ENCODE results near the gene PRKCA.

PRKCA gene

GRCh38 chr17:66769911-66770310, 467.5 kb downstream of the PRKCA start:
- DNase-seq (ENCODE audit: insufficient read length) (no peak), FAIRE-seq (no peak)
- TF ChIP-seq POLR2AphosphoS5 (IDR thresholded peaks at IDR 0.05; ENCODE audit: low read depth, low read length): no peak

GRCh38 chr17:66772148-66772812, 469.9 kb downstream of the PRKCA start:
- DNase-seq (ENCODE audit: insufficient read length) (no peak), FAIRE-seq (no peak)
- TF ChIP-seq POLR2A (IDR thresholded peaks at IDR 0.05; ENCODE audit: low read depth, low read length) (no peak), POLR2AphosphoS5 (IDR thresholded peaks at IDR 0.05; ENCODE audit: low read depth, low read length) (no peak), TAF1 (IDR thresholded peaks at IDR 0.05; ENCODE audit: borderline replicate concordance, low read depth, low read length) (no peak)

DNA sequence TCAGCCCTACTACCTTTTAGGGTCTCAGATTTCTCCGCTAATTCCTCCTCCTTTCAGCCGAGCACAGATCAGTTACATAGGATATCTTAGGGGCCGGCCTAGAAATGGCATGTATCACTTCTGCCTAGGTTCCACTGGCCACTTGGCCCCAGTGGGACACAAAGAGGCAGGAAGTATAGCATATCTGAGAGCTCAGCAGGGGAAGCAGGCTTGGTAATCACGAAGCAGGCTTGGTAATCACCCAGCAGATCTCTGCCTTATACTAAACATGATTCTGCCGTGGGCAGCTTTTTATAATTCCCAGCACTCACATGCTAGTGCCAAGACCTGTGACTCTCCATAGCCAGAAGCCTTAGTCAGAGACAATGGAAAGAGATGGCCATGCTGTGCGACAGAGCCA, 472.9 kb downstream of the PRKCA start:
- no peak for FAIRE-seq
- TF ChIP-seq POLR2AphosphoS5 (IDR thresholded peaks at IDR 0.05; ENCODE audit: low read depth, low read length) (no peak), TAF1 (IDR thresholded peaks at IDR 0.05; ENCODE audit: borderline replicate concordance, low read depth, low read length) (no peak), POLR2A (IDR thresholded peaks at IDR 0.05; ENCODE audit: low read depth, low read length) (no peak)
- DNase-seq (ENCODE audit: insufficient read length): no peak

- TF ChIP-seq TAF1 (IDR thresholded peaks at IDR 0.05; ENCODE audit: borderline replicate concordance, low read depth, low read length): no peak
- TF ChIP-seq POLR2AphosphoS5 (IDR thresholded peaks at IDR 0.05; ENCODE audit: low read depth, low read length): no peak
- no peak for TF ChIP-seq POLR2A (IDR thresholded peaks at IDR 0.05; ENCODE audit: low read depth, low read length)
- FAIRE-seq (no peak), DNase-seq (ENCODE audit: insufficient read length) (no peak)
Measured at GRCh38 chr17:66775881-66776400, 473.5 kb downstream of the PRKCA start.

- FAIRE-seq: no peak
- no peak for DNase-seq (ENCODE audit: insufficient read length)
- TF ChIP-seq POLR2AphosphoS5 (IDR thresholded peaks at IDR 0.05; ENCODE audit: low read depth, low read length): no peak
Measured at GRCh38 chr17:66776999-66777688, 474.7 kb downstream of the PRKCA start.

DNA sequence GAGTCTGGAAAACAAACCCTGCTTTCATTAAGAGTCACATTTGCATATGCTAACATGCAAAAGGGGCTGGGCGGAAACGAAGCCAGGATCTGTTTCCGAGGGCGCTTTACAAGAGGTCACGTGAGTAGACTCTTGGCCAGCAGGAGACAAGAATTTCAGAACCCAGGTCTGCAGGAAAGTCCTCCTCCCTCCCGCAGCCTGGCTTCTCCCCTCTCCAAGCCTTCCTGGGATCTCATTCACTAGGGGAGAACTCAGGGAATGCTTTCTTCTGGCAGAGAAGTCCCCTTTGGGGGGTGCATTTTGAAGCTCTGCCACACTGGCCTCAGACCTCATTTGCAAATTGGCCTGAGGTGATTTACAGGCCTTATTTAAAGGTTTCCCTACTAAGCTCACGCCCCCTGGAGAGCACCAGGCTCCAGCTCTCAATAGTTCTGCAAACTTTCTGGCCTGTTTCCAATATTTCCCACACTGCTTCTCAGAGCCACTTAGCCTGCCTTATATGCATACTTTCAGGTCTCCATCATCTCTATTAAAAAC, 475.3 kb downstream of the PRKCA start:
- no peak for FAIRE-seq
- no peak for DNase-seq (ENCODE audit: insufficient read length)
- TF ChIP-seq POLR2AphosphoS5 (IDR thresholded peaks at IDR 0.05; ENCODE audit: low read depth, low read length) (no peak), TAF1 (IDR thresholded peaks at IDR 0.05; ENCODE audit: borderline replicate concordance, low read depth, low read length) (no peak), POLR2A (IDR thresholded peaks at IDR 0.05; ENCODE audit: low read depth, low read length) (no peak)

GRCh38 chr17:66778531-66779236, 476.3 kb downstream of the PRKCA start:
- FAIRE-seq: no peak

DNA sequence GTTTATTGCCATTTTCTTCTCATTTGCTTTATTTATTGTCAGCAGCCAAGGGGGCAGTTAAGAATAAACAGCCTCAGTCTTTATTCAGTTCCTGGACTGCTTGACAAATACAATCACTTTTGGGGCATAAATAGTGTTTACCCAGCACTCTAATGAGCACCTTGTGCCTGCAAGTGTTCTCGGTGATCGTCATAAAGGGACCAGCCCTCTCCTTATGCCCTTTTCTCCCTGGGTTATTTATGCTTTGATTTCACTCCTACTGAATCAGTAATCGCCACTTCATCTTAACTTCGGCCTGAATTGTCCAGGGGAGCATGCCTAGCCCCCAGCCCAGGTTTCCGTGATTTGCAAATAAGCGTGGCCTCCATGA, 476.8 kb downstream of the PRKCA start:
- FAIRE-seq (no peak), DNase-seq (ENCODE audit: insufficient read length) (no peak)
- TF ChIP-seq TAF1 (IDR thresholded peaks at IDR 0.05; ENCODE audit: borderline replicate concordance, low read depth, low read length) (no peak), POLR2AphosphoS5 (IDR thresholded peaks at IDR 0.05; ENCODE audit: low read depth, low read length) (no peak), POLR2A (IDR thresholded peaks at IDR 0.05; ENCODE audit: low read depth, low read length) (no peak)

More at GRCh38 chr17:66778531-66779236, 476.3 kb downstream of the PRKCA start:
- no peak for DNase-seq (ENCODE audit: insufficient read length)
- no peak for TF ChIP-seq POLR2AphosphoS5 (IDR thresholded peaks at IDR 0.05; ENCODE audit: low read depth, low read length)
- TF ChIP-seq TAF1 (IDR thresholded peaks at IDR 0.05; ENCODE audit: borderline replicate concordance, low read depth, low read length): no peak
- no peak for TF ChIP-seq POLR2A (IDR thresholded peaks at IDR 0.05; ENCODE audit: low read depth, low read length)

- TF ChIP-seq POLR2AphosphoS5 (IDR thresholded peaks at IDR 0.05; ENCODE audit: low read depth, low read length) (no peak), POLR2A (IDR thresholded peaks at IDR 0.05; ENCODE audit: low read depth, low read length) (no peak), TAF1 (IDR thresholded peaks at IDR 0.05; ENCODE audit: borderline replicate concordance, low read depth, low read length) (no peak)
- FAIRE-seq (no peak), DNase-seq (ENCODE audit: insufficient read length) (no peak)
Measured at GRCh38 chr17:66781135-66781534, 478.7 kb downstream of the PRKCA start.

DNA sequence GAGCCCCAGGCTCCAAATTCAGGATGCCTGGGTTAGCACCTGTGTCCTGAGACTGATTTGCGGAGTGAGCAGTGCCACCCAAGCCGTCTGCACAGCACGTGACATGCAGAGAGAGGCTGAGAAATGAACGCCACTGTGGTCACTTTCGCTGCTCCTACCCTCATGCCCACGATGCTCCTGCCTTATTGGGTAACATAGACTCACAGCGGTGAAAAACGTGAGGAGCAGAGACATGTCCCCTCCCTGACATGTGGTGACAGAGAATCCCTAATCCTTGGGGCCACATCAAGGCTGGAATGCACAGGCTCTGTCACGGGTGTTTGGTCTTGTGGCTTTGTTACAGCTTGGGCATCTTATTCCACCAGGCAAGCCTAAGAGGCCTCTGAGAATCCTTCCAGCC, 480.4 kb downstream of the PRKCA start:
- DNase-seq (ENCODE audit: insufficient read length) (no peak), FAIRE-seq (no peak)
- TF ChIP-seq TAF1 (IDR thresholded peaks at IDR 0.05; ENCODE audit: borderline replicate concordance, low read depth, low read length) (no peak), POLR2A (IDR thresholded peaks at IDR 0.05; ENCODE audit: low read depth, low read length) (no peak), POLR2AphosphoS5 (IDR thresholded peaks at IDR 0.05; ENCODE audit: low read depth, low read length) (no peak)

DNA sequence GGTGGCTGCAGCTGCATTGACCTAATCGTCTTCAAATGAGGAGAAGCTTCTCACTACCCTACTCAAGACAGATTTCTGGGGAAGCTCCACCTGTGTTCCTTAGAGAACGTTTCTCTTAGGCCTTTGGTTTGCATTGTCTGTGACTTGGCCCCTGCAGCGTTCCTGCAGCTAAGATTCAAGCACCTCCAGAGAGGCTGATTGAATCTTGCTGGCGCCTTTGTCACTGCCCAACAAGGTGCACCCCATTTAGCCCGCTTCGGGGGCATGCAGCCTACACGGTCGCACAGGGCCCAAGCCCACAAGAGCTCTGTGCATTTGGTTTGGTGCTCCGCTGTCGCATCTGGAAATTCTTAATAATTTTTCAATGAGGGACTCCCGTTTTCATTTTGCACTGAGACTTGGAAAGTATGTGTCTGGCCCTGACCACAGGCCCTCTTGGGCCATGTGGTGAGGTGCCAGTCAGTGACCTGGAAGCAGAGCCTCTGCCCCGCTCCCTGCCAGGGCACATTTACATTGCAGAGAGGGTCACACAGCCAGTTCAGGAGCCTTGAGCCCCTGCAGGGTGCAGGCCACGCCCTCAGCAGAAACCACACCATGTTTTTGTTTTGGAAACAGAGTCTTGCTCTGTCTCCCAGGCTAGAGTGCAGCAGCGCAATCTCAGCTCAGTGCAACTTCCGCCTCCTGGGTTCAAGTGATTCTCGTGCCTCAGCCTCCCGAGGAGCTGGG, 481.4 kb downstream of the PRKCA start:
- DNase-seq (ENCODE audit: insufficient read length) (no peak), FAIRE-seq (no peak)
- TF ChIP-seq POLR2A (IDR thresholded peaks at IDR 0.05; ENCODE audit: low read depth, low read length) (no peak), POLR2AphosphoS5 (IDR thresholded peaks at IDR 0.05; ENCODE audit: low read depth, low read length) (no peak), TAF1 (IDR thresholded peaks at IDR 0.05; ENCODE audit: borderline replicate concordance, low read depth, low read length) (no peak)
